ENCODE measurements around the gene CFAP57.

DNA sequence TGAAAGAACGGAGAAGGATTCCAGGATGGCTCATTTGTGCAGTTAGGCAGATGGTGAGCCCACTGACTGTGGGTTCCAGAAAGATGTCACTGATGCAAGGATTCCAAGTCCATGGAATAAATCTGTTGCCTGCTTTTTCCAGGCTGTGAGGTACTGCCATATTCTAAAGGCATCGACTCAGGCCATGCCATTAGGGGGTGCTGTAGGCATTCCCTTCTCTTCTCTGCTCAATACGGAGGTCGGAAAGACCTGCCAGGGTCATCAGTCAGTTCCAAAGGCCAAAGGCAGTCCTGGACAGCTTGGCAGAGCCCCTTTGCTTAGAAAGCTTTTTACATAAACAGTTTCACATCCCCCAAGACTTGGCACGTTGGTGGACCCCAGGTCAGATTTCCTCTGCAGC is 66.0 kb downstream of the CFAP57 start:
- TF ChIP-seq, protein P1, sequence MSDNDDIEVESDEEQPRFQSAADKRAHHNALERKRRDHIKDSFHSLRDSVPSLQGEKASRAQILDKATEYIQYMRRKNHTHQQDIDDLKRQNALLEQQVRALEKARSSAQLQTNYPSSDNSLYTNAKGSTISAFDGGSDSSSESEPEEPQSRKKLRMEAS (IDR thresholded peaks at IDR 0.05): no peak
- TF ChIP-seq POLR2A (IDR thresholded peaks at IDR 0.05; ENCODE audit: low read length) (no peak), SMC3 (IDR thresholded peaks at IDR 0.05) (peak; percentile 57), HOXA7 (CRISPR knock-in tag; IDR thresholded peaks at IDR 0.05) (no peak), HOXB5 (CRISPR knock-in tag; IDR thresholded peaks at IDR 0.05) (no peak), CEBPB (IDR thresholded peaks at IDR 0.05) (no peak), FOSL2 (IDR thresholded peaks at IDR 0.05) (no peak), FOSL2 (CRISPR knock-in tag; IDR thresholded peaks at IDR 0.05) (no peak)
- TF ChIP-seq, protein P2, sequence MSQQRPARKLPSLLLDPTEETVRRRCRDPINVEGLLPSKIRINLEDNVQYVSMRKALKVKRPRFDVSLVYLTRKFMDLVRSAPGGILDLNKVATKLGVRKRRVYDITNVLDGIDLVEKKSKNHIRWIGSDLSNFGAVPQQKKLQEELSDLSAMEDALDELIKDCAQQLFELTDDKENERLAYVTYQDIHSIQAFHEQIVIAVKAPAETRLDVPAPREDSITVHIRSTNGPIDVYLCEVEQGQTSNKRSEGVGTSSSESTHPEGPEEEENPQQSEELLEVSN (IDR thresholded peaks at IDR 0.05; ENCODE audit: borderline replicate concordance, low read depth): no peak
- TF ChIP-seq, protein P3, sequence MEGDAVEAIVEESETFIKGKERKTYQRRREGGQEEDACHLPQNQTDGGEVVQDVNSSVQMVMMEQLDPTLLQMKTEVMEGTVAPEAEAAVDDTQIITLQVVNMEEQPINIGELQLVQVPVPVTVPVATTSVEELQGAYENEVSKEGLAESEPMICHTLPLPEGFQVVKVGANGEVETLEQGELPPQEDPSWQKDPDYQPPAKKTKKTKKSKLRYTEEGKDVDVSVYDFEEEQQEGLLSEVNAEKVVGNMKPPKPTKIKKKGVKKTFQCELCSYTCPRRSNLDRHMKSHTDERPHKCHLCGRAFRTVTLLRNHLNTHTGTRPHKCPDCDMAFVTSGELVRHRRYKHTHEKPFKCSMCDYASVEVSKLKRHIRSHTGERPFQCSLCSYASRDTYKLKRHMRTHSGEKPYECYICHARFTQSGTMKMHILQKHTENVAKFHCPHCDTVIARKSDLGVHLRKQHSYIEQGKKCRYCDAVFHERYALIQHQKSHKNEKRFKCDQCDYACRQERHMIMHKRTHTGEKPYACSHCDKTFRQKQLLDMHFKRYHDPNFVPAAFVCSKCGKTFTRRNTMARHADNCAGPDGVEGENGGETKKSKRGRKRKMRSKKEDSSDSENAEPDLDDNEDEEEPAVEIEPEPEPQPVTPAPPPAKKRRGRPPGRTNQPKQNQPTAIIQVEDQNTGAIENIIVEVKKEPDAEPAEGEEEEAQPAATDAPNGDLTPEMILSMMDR (IDR thresholded peaks at IDR 0.05): peak; percentile 44
